ENCODE measurements around the gene CASKIN1. TPM values are rescaled to one million over a fixed set of nuclear protein-coding genes. Genes with fewer than 3 reads are reported as not detected.
"Not testable (repeated sequence)": the region's sequence is repeated elsewhere in the genome, so short reads cannot be mapped to it uniquely, and the experiment has no call there.

CASKIN1 gene
- total RNA-seq, 1 donor from 2014 or later = 2.4 TPM

DNA sequence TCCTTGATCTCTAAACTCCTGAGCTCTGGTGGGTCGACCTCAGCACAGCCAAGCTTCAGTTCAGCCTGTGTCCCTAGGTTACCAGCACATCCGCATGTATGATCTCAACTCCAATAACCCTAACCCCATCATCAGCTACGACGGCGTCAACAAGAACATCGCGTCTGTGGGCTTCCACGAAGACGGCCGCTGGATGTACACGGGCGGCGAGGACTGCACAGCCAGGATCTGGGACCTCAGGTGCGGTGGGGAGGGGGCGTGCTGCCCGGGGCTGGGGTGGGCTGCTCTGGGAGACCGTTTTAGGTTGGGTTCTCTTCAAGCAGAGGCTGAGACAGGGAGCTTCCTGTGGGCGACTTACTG is 10.0 kb upstream of the CASKIN1 start:
- peaks cover 14% of the 10 kb centered on the region for H3K27me3 Mint-ChIP-seq (ENCODE audit: unreplicated experiment)
- H3K36me3 Mint-ChIP-seq (ENCODE audit: low read depth, unreplicated experiment) = peaks cover 8% of the 10 kb centered on the region
- H3K4me3 Mint-ChIP-seq (ENCODE audit: unreplicated experiment) = peak overlapping the region; percentile 85
- TF ChIP-seq, protein P1, sequence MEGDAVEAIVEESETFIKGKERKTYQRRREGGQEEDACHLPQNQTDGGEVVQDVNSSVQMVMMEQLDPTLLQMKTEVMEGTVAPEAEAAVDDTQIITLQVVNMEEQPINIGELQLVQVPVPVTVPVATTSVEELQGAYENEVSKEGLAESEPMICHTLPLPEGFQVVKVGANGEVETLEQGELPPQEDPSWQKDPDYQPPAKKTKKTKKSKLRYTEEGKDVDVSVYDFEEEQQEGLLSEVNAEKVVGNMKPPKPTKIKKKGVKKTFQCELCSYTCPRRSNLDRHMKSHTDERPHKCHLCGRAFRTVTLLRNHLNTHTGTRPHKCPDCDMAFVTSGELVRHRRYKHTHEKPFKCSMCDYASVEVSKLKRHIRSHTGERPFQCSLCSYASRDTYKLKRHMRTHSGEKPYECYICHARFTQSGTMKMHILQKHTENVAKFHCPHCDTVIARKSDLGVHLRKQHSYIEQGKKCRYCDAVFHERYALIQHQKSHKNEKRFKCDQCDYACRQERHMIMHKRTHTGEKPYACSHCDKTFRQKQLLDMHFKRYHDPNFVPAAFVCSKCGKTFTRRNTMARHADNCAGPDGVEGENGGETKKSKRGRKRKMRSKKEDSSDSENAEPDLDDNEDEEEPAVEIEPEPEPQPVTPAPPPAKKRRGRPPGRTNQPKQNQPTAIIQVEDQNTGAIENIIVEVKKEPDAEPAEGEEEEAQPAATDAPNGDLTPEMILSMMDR (IDR thresholded peaks at IDR 0.05; ENCODE audit: unreplicated experiment) = no peak
- peak overlapping the region; percentile 67 for H3K27ac Mint-ChIP-seq (ENCODE audit: unreplicated experiment)
- H3K9me3 Mint-ChIP-seq (ENCODE audit: unreplicated experiment) = no peaks in the 10 kb centered on the region
- no peak for DNase-seq (ENCODE audit: low spot score)
- peaks cover 10% of the 10 kb centered on the region for H3K4me1 Mint-ChIP-seq (ENCODE audit: unreplicated experiment)

DNA sequence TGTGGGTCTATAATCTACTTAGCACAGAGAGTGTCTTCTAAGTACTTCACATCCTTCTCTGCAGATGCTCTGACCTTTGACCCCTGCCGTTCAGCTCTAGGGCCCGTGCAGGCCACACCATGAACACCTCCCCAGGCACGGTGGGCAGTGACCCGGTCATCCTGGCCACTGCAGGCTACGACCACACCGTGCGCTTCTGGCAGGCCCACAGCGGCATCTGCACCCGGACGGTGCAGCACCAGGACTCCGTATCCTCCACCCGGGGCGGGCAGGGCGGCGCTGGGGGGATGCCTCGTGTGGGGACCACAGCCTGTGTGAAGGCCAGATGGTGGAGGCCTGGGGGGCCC is 9.5 kb upstream of the CASKIN1 start:
- no peak for DNase-seq (ENCODE audit: low spot score)
- Mint-ChIP-seq H3K9me3 (ENCODE audit: unreplicated experiment) (no peaks in the 10 kb centered on the region), H3K4me1 (ENCODE audit: unreplicated experiment) (peaks cover 10% of the 10 kb centered on the region), H3K36me3 (ENCODE audit: low read depth, unreplicated experiment) (peaks cover 8% of the 10 kb centered on the region), H3K27me3 (ENCODE audit: unreplicated experiment) (peaks cover 14% of the 10 kb centered on the region), H3K27ac (ENCODE audit: unreplicated experiment) (no peak overlapping the region), H3K4me3 (ENCODE audit: unreplicated experiment) (peak overlapping the region; percentile 78)
- TF ChIP-seq, protein P1 (IDR thresholded peaks at IDR 0.05; ENCODE audit: unreplicated experiment) = no peak

DNA sequence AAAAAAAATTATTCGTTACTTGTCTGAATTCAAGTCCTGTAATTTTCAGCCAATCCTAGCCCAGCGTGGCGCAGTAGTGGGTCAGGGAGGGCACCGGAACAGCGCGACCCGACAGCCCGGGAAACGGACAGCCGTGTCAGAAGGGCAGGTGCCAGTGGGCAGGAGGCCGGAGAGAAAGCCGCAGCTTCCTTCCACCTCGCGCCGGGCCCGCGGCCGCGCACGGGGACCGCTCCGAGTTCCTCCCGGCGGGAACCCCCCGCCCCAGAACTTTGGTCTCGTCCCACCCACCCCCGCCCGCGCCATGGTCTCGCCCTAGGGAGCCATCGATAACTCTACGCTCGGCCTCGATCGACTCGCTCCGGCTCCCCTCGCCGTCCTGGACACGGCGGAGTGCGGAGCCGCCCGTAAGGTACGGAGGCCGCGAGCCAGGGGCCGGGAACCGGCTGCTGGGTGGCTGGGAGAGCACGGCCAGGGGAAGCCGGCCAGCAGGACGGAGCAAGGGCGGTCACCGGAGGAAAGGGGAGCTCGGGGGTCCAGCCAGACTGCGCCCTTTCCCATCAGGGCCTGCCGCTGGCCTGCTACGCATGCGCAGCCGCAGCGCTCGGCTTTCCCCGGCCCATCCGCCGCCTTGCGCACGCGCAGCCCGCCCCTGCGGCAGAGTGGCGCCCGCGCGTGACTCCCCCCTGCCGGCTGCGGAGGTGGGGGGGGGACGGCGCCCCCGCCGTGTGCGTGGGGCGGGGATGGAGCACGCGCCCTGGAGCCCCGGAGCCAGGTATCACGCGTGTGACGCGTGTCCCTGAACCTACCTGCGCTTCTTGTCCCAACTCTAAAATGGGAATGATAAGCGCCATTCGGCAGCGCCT is 8.9 kb upstream of the CASKIN1 start, which contains the start of gene MLST8:
Gene MLST8, plus strand, starts transcription at position 351 of the 863 bp plus-strand sequence. CDS start 632 bp downstream, outside the sequence.
- H3K27me3 Mint-ChIP-seq (ENCODE audit: unreplicated experiment) = peaks cover 14% of the 10 kb centered on the region

DNA sequence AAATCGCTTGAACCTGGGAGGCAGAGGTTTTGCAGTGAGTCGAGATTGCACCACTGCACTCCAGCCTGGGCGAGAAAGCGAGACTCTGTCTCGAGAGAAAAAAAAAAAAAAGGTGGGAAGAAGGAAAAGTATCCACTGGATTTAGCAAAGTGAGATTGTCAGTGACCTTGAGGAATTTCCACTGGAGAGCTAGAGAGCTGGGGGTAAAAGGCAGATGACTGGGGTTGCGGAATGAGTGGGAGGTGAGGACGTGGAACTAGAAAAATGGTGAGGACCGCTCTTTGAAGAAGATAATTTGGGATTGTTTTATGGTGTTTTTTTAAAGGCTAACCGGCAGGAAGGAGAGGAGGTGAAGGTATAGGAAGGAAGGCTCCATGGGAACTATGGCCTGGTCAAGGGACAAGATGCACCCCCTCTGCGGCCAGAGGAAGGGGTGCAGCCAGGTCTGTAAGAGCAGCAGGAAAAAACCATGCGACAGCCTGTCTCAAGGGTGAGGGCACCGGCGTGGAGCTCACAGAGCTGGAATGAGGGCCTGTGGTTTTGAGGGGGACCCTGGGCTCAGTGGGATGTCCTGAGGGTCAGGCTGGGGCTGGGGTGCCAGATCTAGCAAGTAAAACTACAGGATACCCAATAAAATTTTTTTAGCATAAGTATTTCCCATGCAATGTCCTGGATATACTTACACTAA is 8.2 kb upstream of the CASKIN1 start:
- Mint-ChIP-seq H3K27ac (ENCODE audit: unreplicated experiment) (peak overlapping the region; percentile 10), H3K4me3 (ENCODE audit: unreplicated experiment) (peak overlapping the region; percentile 84), H3K4me1 (ENCODE audit: unreplicated experiment) (peaks cover 10% of the 10 kb centered on the region), H3K36me3 (ENCODE audit: low read depth, unreplicated experiment) (peaks cover 13% of the 10 kb centered on the region), H3K9me3 (ENCODE audit: unreplicated experiment) (no peaks in the 10 kb centered on the region), H3K27me3 (ENCODE audit: unreplicated experiment) (peaks cover 15% of the 10 kb centered on the region)
- no peak for DNase-seq (ENCODE audit: low spot score)
- TF ChIP-seq, protein P1 (IDR thresholded peaks at IDR 0.05; ENCODE audit: unreplicated experiment) = no peak

More for the DNA sequence above, 8.9 kb upstream of the CASKIN1 start, which contains the start of gene MLST8:
- Mint-ChIP-seq H3K4me3 (ENCODE audit: unreplicated experiment) (peak within 1 kb of the TSS; percentile 85), H3K4me1 (ENCODE audit: unreplicated experiment) (peaks cover 10% of the 10 kb centered on the region), H3K27ac (ENCODE audit: unreplicated experiment) (peak within 1 kb of the TSS; percentile 67), H3K9me3 (ENCODE audit: unreplicated experiment) (no peaks in the 10 kb centered on the region), H3K36me3 (ENCODE audit: low read depth, unreplicated experiment) (peaks cover 10% of the 10 kb centered on the region)
- TF ChIP-seq, protein P1 (IDR thresholded peaks at IDR 0.05; ENCODE audit: unreplicated experiment) = no peak
- peak; percentile 82 for DNase-seq (ENCODE audit: low spot score)

DNA sequence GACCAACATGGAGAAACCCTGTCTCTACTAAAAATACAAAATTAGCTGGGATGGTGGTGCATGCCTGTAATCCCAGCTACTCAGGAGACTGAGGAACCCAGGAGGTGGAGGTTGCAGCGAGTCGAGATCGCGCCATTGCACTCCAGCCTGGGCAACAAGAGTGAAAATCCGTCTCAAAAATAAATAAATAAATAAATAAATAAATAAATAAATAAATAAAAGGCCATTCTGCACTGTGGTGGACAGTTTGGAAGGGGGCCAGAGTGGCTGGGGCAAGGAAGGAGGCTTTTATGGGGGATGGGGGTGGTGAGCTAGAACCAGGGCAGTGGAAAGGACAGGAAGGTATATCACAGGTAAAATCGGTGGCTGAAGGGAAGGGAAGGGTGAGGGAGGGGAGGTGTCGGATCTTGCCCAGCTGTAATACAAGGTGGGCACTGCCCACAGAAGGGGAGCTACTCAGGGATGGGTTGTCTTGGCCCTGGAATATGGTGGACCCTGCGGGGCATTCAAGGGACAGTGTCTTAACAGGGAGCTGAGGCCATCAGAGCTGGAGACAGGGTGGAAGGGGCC is 6.8 kb upstream of the CASKIN1 start:
- not testable (repeated sequence) for H3K4me1 Mint-ChIP-seq (ENCODE audit: unreplicated experiment); H3K9me3 Mint-ChIP-seq (ENCODE audit: unreplicated experiment); DNase-seq (ENCODE audit: low spot score); H3K27ac Mint-ChIP-seq (ENCODE audit: unreplicated experiment)
- Mint-ChIP-seq H3K27me3 (ENCODE audit: unreplicated experiment) (peaks cover 17% of the 10 kb centered on the region), H3K4me3 (ENCODE audit: unreplicated experiment) (peak overlapping the region; percentile 70), H3K36me3 (ENCODE audit: low read depth, unreplicated experiment) (peaks cover 13% of the 10 kb centered on the region)

All from endothelial cell (in vitro differentiated cells).